ENCODE results near the gene KIAA1217. TPM values are rescaled to one million over a fixed set of nuclear protein-coding genes. Genes with fewer than 3 reads are reported as not detected.

The KIAA1217 gene
- polyA plus RNA-seq, 1 of the 3 experiments (the other 2 are of a cell fraction): 7.2 TPM

GRCh38 chr10:24279166-24279565 lies 70.2 kb downstream of the KIAA1217 start:
- Histone ChIP-seq H3K27ac (ENCODE audit: low read depth in 2 of 2, low read length in 1 of 2) (no peak overlapping the region), H3K4me2 (no peak overlapping the region), H3K4me3 (ENCODE audit: low read depth in 2 of 2, low read length in 1 of 2) (no peak overlapping the region), H2AFZ (ENCODE audit: low read depth) (no peak overlapping the region), H3K36me3 (replicated peaks in 1 of 2; ENCODE audit: control insufficient read depth in 1 of 2, insufficient read depth in 2 of 2, low read length in 1 of 2) (no peaks in the 10 kb centered on the region), H3F3A (replicated peaks; ENCODE audit: insufficient read depth) (no peaks in the 10 kb centered on the region), H3K79me2 (ENCODE audit: insufficient read depth) (no peaks in the 10 kb centered on the region), H3K9ac (no peak overlapping the region), H3K4me1 (ENCODE audit: control insufficient read depth in 1 of 2, insufficient read depth in 2 of 2, low read depth in 1 of 2, low read length in 1 of 2) (no peaks in the 10 kb centered on the region), H3K9me3 (no peaks in the 10 kb centered on the region), H4K20me1 (ENCODE audit: insufficient read depth) (no peaks in the 10 kb centered on the region), H3K27me3 (ENCODE audit: insufficient read depth) (no peaks in the 10 kb centered on the region), H3K9me2 (no peaks in the 10 kb centered on the region)
- ChIA-PET CTCF (interaction anchor here (0.9 kb wide), 1 partner anchor 17 kb away, joined by 3 read pairs; no protein-coding TSS in a partner anchor), POLR2A (no interaction called here)
- no peak for DNase-seq
- TF ChIP-seq CHD2 (IDR thresholded peaks at IDR 0.05; ENCODE audit: low read length, partially characterized antibody): no peak
- no peak for TF ChIP-seq TEAD4 (IDR thresholded peaks at IDR 0.05; ENCODE audit: borderline replicate concordance, insufficient read depth)
- TF ChIP-seq JUND (IDR thresholded peaks at IDR 0.05): no peak
- TF ChIP-seq POLR2AphosphoS5 (IDR thresholded peaks at IDR 0.05; ENCODE audit: low read depth, low read length): no peak
- TF ChIP-seq RFX5 (IDR thresholded peaks at IDR 0.05; ENCODE audit: low read length): no peak
- TF ChIP-seq RAD21 (IDR thresholded peaks at IDR 0.05; ENCODE audit: low read length): no peak
- TF ChIP-seq EZH2phosphoT487 (IDR thresholded peaks at IDR 0.05; ENCODE audit: borderline replicate concordance, low read depth): no peak
- TF ChIP-seq GATA2 (CRISPR knock-in tag; IDR thresholded peaks at IDR 0.05): no peak
- TF ChIP-seq FOSL2 (IDR thresholded peaks at IDR 0.05; ENCODE audit: borderline replicate concordance, low read depth): no peak
- TF ChIP-seq, protein P1, sequence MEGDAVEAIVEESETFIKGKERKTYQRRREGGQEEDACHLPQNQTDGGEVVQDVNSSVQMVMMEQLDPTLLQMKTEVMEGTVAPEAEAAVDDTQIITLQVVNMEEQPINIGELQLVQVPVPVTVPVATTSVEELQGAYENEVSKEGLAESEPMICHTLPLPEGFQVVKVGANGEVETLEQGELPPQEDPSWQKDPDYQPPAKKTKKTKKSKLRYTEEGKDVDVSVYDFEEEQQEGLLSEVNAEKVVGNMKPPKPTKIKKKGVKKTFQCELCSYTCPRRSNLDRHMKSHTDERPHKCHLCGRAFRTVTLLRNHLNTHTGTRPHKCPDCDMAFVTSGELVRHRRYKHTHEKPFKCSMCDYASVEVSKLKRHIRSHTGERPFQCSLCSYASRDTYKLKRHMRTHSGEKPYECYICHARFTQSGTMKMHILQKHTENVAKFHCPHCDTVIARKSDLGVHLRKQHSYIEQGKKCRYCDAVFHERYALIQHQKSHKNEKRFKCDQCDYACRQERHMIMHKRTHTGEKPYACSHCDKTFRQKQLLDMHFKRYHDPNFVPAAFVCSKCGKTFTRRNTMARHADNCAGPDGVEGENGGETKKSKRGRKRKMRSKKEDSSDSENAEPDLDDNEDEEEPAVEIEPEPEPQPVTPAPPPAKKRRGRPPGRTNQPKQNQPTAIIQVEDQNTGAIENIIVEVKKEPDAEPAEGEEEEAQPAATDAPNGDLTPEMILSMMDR (IDR thresholded peaks at IDR 0.05): no peak
- no peak for TF ChIP-seq TCF12 (IDR thresholded peaks at IDR 0.05)
- TF ChIP-seq ELF1 (IDR thresholded peaks at IDR 0.05): no peak
- TF ChIP-seq SMC3 (IDR thresholded peaks at IDR 0.05; ENCODE audit: low read depth, low read length): no peak
- TF ChIP-seq GABPA (IDR thresholded peaks at IDR 0.05; ENCODE audit: low read depth): no peak
- TF ChIP-seq SIN3A (IDR thresholded peaks at IDR 0.05; ENCODE audit: borderline replicate concordance, low read depth, low read length): no peak
- no peak for TF ChIP-seq PBX3 (IDR thresholded peaks at IDR 0.05)
- TF ChIP-seq, protein P2, sequence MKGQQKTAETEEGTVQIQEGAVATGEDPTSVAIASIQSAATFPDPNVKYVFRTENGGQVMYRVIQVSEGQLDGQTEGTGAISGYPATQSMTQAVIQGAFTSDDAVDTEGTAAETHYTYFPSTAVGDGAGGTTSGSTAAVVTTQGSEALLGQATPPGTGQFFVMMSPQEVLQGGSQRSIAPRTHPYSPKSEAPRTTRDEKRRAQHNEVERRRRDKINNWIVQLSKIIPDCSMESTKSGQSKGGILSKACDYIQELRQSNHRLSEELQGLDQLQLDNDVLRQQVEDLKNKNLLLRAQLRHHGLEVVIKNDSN (IDR thresholded peaks at IDR 0.05; ENCODE audit: borderline replicate concordance, low read depth): no peak
